GM21717 (cell line): ENCODE measurements around the gene RIT2.
"Not testable (repeated sequence)": the region's sequence is repeated elsewhere in the genome, so short reads cannot be mapped to it uniquely, and the experiment has no call there.

Experiments used
- ATAC-seq: cut with Tn5 transposase; IDR thresholded peaks from one replicate; pipeline ENCODE4 v1.9.1; 2021; ENCODE audit warnings: mild to moderate bottlenecking, moderate library complexity; ENCODE audit not compliant: unreplicated experiment

Gene RIT2

GRCh38 chr18:42778445-42779042, 336.9 kb downstream of the RIT2 start:
- no peak for ATAC-seq

DNA sequence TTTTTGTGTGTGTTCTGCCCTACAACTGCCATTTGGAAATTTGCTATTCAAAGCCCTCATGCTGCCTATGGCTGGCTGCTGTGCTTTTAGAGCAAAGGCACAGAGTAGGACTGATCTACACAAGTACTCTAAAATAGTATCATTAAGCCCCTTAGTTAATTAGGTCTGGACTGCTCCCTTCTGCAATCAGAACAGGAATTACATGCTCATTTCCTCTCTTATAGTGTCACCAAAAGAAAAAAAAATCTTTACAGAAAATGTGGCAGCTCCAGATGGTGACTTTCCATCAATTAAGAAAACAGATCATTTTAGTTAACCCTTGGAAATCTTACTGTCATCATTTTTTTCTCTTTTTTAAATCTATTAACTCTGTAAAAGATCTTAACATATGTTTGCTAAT, 337.5 kb downstream of the RIT2 start:
- no peak for ATAC-seq

DNA sequence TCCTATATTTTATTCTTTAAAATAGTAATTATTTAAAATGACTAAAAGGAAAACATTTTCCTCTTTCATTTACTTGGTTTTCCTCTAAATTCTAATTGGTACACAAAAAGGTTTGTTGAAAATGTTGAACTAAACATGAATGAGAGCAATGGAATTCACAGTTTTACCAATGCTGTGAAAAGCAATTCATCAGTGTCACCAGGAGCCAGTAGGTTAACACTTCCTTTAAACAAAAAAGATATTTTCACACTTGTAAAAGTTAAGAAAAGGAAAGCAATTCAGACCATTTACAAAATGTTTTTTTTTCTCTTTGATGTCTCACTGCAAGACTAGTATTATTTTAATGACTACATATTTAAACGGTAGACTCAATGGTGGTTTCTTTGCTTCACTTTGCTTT, 341.6 kb downstream of the RIT2 start:
- no peak for ATAC-seq

DNA sequence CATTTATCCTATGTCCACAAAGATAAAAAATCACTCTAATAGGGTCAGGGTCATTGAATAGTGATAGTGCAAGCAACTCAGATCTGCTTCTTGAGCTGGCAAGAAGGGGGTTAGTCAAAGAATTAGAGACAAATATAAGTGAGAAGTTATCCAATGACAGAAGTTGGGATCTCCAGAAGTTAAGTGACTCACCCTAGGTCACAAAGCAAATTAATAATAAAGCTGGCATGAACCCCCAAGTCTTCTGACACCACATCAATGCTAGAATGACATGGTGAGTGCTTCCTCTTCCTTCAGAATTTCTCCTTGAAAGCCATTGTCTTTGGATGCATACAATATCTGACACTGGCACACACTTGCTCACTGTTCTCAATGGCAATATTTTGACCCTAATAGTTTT, 343.5 kb downstream of the RIT2 start:
- ATAC-seq = no peak

- ATAC-seq = no peak
Measured at GRCh38 chr18:42765302-42765701, 350.2 kb downstream of the RIT2 start.

- no peak for ATAC-seq
Measured at GRCh38 chr18:42760290-42760689, 355.2 kb downstream of the RIT2 start.

GRCh38 chr18:42758852-42759251, 356.6 kb downstream of the RIT2 start:
- ATAC-seq = no peak

DNA sequence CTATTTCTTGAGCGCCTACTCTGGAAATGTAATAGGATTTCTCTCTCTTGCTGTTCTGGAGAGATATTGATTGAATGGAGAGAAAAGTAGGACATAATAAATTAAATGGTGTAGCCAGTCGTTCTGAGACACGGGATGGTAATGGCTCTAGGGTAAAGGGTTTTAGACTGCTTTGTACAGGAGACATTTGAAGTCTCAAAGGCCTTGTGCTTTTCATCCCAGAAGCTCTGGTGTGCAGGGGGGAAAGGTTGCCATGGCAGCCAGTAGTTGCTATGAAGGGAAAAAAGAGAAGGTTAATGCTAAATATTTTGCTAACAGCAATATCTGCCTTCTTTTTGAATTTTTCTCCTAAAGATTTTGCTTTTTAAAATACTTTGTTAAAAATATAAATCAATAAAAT, 359.3 kb downstream of the RIT2 start:
- no peak for ATAC-seq

GRCh38 chr18:42752916-42753315, 362.6 kb downstream of the RIT2 start:
- no peak for ATAC-seq

DNA sequence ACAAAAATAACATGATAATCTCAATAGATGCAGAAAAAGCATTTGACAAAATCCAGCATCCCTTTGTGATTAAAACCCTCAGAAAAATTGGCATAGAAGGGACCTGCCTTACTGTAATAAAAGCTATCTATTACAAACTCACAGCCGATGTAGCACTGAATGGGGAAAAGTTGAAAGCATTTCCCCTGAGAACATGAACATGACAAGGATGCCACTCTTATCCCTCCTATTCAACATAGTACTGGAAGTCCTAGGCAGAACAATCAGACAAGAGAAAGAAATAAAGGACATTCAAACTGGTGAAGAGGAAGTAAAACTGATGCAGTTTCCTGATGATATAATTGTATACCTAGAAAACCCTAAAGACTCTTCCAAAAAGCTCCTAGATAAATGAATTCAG, 368.7 kb downstream of the RIT2 start:
- no peak for ATAC-seq

GRCh38 chr18:42745931-42746330, 369.6 kb downstream of the RIT2 start:
- no peak for ATAC-seq

GRCh38 chr18:42745171-42745570, 370.3 kb downstream of the RIT2 start:
- no peak for ATAC-seq

- no peak for ATAC-seq
Measured at GRCh38 chr18:42743373-42744138, 371.9 kb downstream of the RIT2 start.

DNA sequence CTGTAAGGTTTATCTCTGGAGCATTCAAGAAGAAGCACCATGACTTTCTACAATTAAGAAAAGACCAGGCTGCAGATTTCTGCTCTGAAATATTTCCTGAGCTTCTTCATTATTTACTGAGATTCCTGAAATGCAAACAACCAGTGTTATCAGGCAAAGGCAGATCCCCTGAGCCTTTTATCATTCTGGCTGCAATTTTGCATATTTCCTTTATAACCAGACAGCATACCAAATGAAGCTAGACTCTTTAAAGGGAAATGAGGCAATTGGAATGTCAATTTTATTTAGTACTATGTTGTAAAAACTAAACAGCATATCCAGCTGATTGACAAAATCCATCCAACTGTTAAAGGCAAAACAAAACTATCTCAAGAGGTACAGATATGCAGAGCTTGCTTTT, 372.5 kb downstream of the RIT2 start:
- no peak for ATAC-seq

DNA sequence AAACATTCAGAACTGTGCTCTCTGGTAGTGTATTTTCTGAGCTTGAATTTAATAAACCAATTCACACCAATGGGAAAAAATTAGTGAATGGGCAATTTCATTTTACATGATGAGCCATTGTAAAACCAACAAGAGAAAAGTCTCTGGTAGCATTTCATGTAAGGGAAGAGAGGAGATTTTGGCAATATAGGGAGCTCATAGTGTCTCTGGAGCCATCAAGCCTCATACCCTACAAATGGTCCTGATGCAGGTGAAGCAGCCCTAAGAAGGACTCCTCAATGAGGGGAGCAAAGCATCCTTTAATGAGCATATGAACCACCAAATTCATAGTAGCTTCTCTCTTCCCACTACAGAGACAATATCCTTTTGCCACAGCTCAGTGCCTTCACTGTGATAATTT, 373.0 kb downstream of the RIT2 start:
- no peak for ATAC-seq

- not testable (repeated sequence) for ATAC-seq
Measured at GRCh38 chr18:42741805-42742347, 373.6 kb downstream of the RIT2 start.

GRCh38 chr18:42741299-42741698, 374.2 kb downstream of the RIT2 start:
- ATAC-seq = not testable (repeated sequence)

DNA sequence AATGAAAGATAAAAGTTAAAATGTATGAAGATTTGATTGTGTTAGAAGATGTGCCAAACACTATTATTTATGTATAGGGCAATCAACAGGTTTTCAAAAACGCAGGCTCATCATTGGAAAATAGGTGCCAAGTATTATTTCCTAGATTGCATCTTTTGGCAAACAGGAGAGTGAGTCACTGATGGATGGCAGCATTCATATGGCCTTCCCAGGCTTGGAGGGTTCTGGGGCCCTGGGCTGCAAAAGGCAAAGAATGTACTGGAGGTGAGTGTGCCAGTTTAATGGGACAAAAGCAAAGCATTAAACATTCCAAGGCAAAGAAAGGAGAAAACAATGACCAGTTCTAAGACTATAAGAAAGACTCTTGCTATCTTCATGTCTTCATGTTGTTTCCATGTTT, 379.4 kb downstream of the RIT2 start:
- ATAC-seq = no peak

GRCh38 chr18:42734520-42734919, 381.0 kb downstream of the RIT2 start:
- no peak for ATAC-seq

- ATAC-seq = no peak
Measured at GRCh38 chr18:42730272-42730671, 385.2 kb downstream of the RIT2 start.

DNA sequence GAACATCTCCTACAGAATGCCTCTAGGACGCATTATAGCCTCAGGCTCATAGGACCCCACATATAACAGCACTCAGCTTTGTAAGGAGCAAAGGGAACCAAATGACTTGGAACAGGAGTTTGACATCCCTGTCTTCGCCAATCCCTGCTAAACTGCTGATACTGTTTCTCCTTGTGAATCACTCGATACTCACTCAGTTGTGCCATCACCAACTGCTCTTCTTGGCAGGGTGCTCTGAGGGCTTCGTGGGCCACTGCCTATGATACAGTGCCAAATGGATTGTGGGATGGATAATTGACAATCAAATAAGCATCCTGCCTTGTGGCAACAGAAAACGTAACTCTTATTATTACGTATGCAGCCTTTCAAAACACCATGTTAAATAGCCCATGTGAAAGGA, 396.3 kb downstream of the RIT2 start:
- ATAC-seq = no peak

DNA sequence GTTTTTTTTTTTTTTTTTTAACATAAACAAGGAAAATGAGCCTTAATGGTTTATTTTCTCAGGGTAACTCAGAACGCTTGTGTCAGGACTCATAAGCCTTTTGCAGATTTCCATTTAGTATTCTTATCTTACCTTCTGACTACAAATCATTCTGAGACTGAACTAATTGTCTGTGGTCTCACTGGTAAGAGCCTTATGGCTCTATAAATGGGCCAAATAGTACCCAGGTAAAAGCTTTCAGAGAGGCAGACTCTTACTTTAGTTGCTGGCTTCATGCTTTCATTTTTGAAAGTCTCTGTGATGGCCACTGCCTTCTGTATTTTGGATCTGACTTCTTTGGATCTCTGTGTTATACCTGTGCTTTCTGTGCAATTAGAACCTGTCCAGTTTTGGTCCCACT, 403.4 kb downstream of the RIT2 start:
- no peak for ATAC-seq
